ENCODE measurements around the gene CIB1. TPM values are rescaled to one million over a fixed set of nuclear protein-coding genes. Genes with fewer than 3 reads are reported as not detected.

The CIB1 gene
- total RNA-seq, 6 experiments from 2014 or later, result 43.4 to 83.0 (median 51.0) TPM

GRCh38 chr15:90270502-90271150 is 36.9 kb upstream of the CIB1 start:
- ATAC-seq (no peak), DNase-seq (peak in 1 of 3 donors; percentile 8)
- H3K27me3 ChIP-seq, result no peaks in the 10 kb centered on the region
- TF ChIP-seq POLR2A (IDR thresholded peaks at IDR 0.05) (no peak), CTCF (IDR thresholded peaks at IDR 0.05) (no peak)
- H3K36me3 ChIP-seq, result peaks cover 0 to 43% (median 11%) of the 10 kb centered on the region in 4 donors
- H3K9me3 ChIP-seq, result no peaks in the 10 kb centered on the region
- 86% methylated on average over 5 of the region's 10 CpGs for WGBS (ENCODE audit: insufficient coverage, low coverage, low lambda C conversion rate, missing lambda C conversion rate)
- peaks cover 0 to 21% (median 11%) of the 10 kb centered on the region in 4 donors for H3K4me1 ChIP-seq
- no peak overlapping the region for H3K27ac ChIP-seq
- intact Hi-C loops (cut with DNase I), result no loop called here
- H3K4me3 ChIP-seq, result no peak overlapping the region

- no peak overlapping the region for H3K4me3 ChIP-seq
Measured at GRCh38 chr15:90268415-90268814, 34.7 kb upstream of the CIB1 start.

GRCh38 chr15:90266485-90266884 is 32.7 kb upstream of the CIB1 start:
- TF ChIP-seq POLR2A (IDR thresholded peaks at IDR 0.05) (no peak), CTCF (IDR thresholded peaks at IDR 0.05) (no peak)
- Histone ChIP-seq H3K9me3 (no peaks in the 10 kb centered on the region), H3K4me3 (peak overlapping the region; percentile 70 to 98 (median 83)), H3K27ac (peak overlapping the region; percentile 82 to 95 (median 86)), H3K4me1 (peaks cover 0 to 29% (median 15%) of the 10 kb centered on the region in 4 donors), H3K36me3 (peaks cover 0 to 28% (median 9%) of the 10 kb centered on the region in 4 donors), H3K27me3 (no peaks in the 10 kb centered on the region)
- DNase-seq, result peak in 1 of 3 donors; percentile 28
- 18% methylated on average over 15 of the region's 15 CpGs for WGBS (ENCODE audit: insufficient coverage, low coverage, low lambda C conversion rate, missing lambda C conversion rate)
- intact Hi-C loops (cut with DNase I), result no loop called here
- no peak for ATAC-seq

More at GRCh38 chr15:90268415-90268814, 34.7 kb upstream of the CIB1 start:
- no peak for TF ChIP-seq POLR2A (IDR thresholded peaks at IDR 0.05)
- no peak for TF ChIP-seq CTCF (IDR thresholded peaks at IDR 0.05)
- DNase-seq (no peak), ATAC-seq (no peak)
- Histone ChIP-seq H3K27me3 (no peaks in the 10 kb centered on the region), H3K36me3 (peaks cover 0 to 43% (median 11%) of the 10 kb centered on the region in 4 donors), H3K9me3 (no peaks in the 10 kb centered on the region), H3K27ac (no peak overlapping the region), H3K4me1 (peaks cover 0 to 29% (median 15%) of the 10 kb centered on the region in 4 donors)
- intact Hi-C loops (cut with DNase I), result no loop called here
- WGBS (ENCODE audit: insufficient coverage, low coverage, low lambda C conversion rate, missing lambda C conversion rate), result 64% methylated on average over 1 of the region's 1 CpG

- TF ChIP-seq POLR2A (IDR thresholded peaks at IDR 0.05) (no peak), CTCF (IDR thresholded peaks at IDR 0.05) (no peak)
- H3K4me3 ChIP-seq, result peak overlapping the region; percentile 70 to 98 (median 83)
- ATAC-seq (peak; percentile 7 to 27 (median 16)), DNase-seq (peak in 1 of 3 donors; percentile 39)
- H3K27ac ChIP-seq, result peak overlapping the region; percentile 82 to 95 (median 86)
- no peaks in the 10 kb centered on the region for H3K27me3 ChIP-seq
- H3K36me3 ChIP-seq, result peaks cover 0 to 24% (median 7%) of the 10 kb centered on the region in 4 donors
- no peaks in the 10 kb centered on the region for H3K9me3 ChIP-seq
- H3K4me1 ChIP-seq, result peaks cover 0 to 29% (median 15%) of the 10 kb centered on the region in 4 donors
- intact Hi-C loops (cut with DNase I), result no loop called here
- under 1% methylated on average over 12 of the region's 16 CpGs for WGBS (ENCODE audit: insufficient coverage, low coverage, low lambda C conversion rate, missing lambda C conversion rate)
Measured at GRCh38 chr15:90266061-90266431, 32.3 kb upstream of the CIB1 start.

Data from right lobe of liver (tissue), 6 donors.